ENCODE data around the gene CHN2.
A peak's percentile ranks its signal among the peaks of the same experiment; 100 is the strongest.

The CHN2 gene

DNA sequence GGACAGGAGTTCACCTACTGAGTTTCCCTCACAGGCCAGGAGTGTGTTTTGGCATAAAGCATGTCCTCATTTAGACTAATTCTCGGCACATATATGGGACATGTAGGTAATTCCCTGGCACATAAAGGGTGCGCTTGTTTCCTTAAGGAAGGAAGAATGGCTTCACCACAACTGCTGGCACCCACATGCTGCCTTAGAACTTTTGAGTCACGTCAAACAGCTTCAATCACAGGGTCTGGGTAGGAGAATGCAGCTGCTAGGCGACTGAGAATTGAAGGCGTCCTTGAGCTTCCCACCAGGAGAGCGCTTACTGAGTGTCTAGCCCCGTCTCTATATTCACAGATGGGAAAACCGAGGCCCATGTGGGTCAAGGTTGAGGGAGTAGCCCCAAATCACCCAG, 146.1 kb downstream of the CHN2 start:
- DNase-seq, result no peak

DNA sequence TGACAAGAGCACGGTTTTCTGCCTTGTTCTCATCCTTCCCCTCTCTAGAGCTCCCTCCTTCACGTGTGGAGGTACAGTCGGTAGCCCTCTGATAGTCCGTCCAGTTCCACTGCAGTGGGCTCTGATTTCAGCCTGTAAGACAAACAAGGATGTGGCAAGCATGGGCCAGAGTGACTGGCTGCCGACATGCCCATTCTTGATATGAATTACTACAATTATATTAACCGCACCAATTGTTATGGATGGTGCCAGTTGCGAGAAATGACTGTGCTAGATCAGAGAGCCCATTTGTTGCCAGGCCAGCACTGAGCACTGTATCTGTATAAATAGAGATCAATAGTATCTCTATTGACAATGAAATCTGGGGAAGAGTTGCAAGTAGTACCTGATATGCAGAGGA, 146.6 kb downstream of the CHN2 start:
- no peak for DNase-seq

DNA sequence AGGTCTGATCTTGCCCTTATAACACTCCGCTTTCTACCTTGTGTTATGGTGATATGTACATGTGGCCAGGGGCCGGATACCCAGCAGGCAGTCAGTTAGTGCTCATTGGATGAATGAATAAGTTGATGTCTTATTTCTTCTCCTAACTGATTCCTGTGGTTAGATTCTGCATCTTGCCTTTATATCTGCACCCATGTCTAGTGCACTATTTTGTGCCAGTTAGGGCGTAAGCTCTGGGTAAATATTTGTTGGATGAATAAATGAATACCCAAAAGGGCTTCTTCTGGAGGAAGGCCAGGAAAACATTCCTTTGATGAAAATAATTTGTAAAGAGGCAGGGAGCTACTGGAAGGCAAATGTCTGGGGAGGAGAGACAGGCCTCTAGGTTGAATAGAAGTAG, 148.2 kb downstream of the CHN2 start:
- no peak for DNase-seq

DNA sequence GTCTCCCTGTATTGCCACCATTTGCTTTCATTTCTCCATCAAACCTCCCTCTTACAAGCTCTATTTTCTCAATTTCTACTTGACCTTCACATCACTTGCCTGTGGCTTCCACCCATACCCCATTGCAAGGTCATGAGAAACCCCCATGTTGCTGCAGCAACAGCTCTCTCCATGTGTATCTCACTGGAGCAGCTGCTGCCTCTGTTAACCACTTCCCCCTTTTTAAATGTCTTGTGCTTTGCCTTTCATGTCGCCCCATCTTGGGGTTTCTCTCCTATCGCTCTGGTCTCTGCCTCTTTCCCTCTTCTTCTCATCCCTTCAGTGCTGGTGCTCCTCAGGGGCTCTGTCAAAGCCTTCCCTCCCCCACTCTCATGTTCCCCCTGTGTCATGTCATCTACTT, 148.8 kb downstream of the CHN2 start:
- DNase-seq, result no peak

DNA sequence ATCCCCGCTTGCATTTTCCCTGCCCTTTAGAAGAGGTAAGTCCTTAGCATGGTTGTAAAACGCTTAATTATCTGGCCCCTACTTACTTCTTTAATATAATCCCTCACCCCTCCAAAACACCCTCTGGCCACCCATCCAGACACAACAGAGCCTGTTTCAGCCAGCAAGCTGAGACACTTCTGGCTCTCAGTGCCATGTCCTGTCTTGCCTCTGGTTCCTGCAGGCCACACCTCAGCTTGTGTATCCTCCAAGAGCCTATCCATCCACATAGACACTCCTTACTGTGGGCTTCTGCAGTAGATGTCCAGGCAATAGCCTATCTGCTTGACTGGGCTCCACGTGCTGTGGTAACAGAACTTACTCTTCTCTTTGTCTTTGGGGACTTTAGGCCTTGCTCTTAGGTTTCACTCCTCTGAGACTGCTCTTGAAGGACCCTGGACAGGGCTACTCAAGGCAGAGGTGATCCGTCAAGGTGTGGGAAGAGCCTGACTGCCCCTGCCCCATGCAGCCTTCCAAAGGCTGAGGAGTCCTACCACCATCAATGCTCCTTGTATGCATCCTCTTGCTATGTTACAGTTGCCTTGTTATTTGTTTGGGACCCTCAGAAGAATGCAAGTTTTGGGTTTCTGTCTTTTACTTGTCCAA, 149.9 kb downstream of the CHN2 start:
- no peak for DNase-seq

DNA sequence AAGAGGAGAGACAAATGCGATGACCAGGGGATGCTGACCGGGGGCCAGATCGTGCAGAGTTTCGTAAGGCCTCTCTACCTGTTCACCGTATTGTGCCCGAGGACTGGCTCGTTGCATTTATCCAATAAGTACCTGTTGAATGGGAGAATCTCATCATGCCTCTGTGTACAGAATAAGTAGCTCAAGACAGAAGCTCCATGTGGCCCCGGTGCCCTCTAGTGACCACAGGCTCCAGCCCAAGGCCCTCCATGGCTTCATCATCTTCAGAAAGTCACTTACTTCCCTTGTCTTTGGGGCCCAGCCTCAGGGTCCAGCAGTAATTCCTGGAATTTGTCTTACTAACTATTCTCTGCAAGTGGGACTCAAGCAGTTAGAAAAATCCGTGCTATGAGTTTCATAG, 151.0 kb downstream of the CHN2 start:
- peak; percentile 28 to 36 for DNase-seq

DNA sequence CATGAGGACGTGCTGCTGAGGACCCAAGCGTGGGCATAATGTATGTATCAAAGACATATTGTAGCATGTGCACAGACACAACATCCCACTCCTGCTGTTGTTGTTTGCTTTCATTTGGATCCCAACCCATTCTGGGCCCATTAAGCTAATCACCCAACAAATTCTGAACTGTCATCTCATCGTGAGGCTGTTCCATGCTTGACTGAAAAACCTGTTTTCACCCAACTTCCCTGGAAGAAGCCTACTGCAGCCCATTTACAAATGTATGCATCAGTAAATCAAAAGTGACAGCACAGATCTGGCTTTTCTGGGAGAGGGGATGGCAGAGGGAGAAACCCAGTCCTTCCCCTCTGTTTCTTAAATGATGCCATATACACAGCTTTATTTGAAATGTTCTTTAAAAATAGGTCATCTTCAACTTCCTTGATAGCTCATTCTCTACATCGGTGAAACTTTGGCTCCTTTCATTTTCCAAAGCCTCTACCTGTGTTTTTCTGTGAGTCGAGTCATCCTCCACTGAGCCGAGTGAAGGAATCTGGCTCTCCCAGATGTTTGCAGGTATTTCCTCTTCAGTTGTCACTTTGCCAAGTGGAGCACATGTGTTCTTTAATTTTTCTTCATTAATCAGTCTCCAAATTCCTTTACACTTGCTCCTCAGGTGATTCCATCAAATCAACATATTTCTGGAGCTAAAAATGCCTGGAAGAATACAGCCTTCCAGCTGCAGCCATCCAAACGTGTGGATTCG, 151.8 kb downstream of the CHN2 start:
- no peak for DNase-seq

DNA sequence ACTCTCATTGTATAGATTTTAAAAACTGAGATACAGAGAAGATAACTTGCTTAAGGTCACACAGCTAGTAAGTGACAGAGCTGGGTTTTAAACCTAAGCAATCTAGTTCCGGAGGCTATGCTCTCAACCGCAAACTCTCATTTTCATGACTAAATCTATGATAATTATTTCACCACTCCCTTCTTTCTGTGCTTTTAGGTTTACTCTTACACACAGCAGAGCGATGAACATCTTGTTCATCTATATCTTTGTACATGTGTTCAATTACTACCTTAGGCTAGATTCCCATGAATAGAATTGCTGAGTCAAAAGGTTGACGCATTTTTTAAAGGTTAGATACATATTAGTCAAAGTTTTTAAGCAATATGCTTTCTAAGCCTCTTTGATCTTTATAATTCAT, 154.8 kb downstream of the CHN2 start:
- DNase-seq, result no peak

DNA sequence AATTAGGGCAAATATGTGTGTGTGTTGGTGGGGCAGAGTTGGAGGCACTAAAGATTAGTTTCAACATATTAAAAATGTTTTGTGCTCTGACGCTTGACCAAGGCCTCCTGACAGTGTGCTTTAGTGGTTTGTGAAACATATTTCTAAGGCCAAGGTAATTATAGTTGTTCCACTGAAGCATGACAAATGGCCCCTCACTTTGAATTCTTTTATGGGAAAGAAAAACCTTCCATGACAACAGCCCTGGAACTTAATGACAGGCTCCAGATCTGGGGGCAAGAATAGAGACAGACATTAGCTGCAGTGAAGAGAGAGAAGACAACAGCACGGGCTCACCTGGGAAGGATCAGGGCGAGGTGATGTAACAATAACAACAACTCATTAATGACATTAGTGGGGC, 155.8 kb downstream of the CHN2 start:
- DNase-seq, result no peak

DNA sequence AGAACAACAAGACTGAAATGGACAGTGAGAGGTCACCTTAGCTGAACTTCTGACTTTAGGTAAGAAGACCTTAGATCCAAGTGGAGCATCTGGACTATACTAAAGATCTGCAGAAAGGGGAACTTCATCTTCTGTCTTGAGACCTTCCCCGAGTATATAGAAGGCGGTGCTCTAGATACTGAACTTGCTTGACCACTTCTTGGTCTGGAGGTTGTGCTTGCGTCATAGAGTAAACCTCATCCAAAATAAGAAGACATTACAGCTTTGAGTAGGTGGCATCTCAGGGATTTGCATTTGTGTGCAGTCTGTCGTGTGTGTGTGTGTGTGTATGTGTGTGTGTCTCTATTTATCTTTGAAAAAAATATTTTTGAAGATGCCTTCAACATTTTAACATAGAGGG, 157.5 kb downstream of the CHN2 start:
- DNase-seq, result no peak

DNA sequence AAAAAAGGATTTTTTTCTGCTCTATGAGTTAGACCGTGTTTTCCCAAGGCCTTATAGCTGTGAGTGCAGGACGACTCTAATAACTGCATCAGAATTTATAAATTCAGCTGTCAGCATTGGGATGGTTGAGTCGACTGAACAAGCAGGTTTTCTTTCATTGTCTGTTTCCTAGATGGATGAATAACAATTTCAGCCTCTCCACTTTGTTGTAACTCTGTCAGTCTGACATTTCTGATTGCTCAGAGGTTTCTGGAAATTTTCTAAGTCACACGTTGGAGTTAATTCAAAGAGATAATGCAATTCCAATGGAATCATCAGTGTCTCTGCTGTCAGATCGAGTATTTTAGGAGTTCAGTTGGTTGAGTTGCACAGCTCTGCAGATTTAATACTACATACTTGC, 159.2 kb downstream of the CHN2 start:
- no peak for DNase-seq

DNA sequence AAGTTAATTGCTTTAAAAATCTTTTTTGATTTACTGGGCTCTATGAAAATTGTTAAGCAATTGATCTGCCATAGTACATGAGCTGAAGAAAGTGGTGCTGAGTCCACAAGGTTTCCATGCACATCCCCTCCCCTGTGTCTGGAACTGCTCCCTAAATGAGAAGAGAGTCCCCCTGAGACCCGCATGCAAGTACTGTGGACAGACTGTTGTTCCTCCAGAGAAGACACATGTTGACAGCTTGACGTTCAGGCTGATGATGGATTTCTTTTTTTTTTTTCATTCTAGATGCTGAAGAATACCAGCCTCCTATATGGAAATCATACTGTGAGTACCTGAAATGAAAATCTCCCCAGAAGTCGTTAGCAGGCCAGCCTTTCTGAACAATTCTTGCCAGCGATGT, 159.8 kb downstream of the CHN2 start:
- no peak for DNase-seq

DNA sequence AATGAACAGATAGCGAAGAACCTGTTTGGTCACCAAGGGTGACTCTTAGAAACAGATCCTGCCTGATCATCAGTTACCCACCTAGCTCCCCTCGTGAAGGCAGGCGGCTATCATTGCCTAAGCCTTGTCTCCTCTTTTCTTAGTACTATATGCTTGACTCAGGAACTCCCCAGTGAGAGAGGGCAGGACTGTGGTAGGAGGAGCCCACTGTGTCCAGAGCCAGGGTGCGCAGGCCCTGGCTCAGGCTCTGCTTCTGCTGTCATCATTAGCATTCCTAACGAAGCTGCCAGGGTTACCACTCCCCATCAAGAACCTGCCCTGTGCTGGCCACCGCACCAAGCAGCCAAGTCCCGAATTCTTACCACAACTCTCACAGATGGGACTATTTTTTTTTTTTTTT, 160.8 kb downstream of the CHN2 start:
- no peak for DNase-seq

DNA sequence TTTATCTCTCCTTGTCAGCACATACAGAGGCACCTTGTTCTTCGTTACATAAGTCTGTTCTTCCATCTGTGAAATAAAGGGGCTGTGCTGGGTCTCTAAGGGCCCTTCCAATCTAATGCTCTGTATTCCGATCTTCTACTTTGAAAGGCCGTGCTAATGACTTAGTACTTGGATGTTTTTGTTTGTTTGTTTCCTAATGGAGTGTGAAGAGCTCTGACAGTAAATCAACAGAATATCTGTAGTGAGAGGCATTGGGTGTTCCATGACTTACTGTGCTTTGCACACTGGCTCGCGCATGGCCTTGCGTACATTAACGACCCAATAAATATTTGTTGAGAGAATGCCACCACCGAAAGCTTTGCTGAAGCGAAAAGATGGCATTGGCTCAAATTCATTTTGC, 162.1 kb downstream of the CHN2 start:
- DNase-seq, result no peak

DNA sequence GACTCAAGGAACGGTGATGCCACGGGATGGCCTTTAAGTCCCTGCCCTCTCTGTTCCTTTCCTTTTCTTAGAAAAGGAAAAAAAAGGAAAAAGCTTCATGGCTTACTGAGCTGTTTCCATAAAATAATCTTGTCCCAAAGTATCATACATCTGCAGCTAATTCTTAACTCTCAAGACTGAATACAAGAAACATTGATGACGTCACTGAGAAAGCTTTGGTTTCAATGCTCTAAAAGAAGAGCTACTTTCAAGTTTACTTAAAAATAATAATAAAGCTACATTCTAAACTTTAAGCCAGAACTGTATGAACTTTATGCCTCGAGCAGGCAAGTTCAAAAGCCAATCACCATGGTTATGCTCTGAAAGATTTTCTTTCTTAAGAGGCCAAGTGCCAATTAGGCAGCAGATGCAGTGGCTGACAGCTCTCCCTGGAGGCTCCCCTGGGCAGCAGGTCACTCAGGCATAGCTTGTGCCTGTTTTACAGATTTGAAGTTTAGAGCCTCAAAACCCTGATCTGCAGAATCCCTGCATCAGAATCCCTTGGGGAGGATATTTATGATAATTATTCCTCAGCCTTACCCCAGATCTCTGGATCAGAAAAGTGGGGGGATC, 165.0 kb downstream of the CHN2 start:
- DNase-seq, result no peak

DNA sequence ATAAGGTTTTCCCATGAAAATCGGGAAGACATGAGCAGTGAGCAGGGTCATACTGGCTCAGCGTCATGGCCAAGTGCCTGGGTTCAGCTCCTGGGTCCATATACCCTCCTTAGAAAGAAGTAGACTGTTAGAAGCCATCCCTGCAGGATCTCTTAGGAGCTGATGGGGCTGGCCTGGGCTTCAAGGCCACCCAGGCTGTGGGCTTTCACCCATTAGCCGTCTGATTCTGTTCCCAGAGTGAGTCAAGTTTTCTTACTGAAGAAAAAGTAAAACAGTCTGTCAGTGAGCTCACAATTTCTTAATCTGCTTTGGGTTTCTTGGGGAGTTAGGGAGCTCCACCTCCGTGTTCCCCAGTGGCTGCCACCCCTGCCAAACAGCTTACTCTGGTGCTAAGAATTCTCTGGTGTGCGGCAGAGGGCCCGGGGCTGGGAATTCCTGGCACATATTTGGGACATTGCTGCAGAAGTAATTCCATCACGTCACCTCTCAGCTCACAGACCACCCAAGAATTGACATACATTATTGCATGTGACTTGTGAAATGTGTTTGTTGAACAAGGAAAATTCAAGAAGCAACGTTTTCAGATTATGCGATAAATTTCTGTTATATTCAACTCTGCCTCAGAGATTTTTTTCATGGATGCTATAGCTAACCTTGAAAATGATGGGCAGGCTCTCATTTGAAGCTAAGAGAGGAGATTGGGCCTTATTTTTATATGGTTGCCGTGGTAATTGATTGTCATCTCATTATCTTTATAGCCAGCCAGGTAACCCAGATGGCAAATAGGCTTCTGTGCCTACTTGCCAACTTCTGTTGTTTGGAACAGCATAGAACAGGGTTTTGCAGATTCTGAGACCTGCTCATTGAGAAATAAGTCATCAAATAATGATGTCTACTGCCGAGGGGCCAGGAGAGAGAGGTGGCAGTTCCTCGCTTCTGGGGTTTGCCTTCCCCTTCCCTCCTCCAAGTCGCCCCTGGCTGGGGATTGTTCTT, 166.4 kb downstream of the CHN2 start:
- DNase-seq, result no peak

DNA sequence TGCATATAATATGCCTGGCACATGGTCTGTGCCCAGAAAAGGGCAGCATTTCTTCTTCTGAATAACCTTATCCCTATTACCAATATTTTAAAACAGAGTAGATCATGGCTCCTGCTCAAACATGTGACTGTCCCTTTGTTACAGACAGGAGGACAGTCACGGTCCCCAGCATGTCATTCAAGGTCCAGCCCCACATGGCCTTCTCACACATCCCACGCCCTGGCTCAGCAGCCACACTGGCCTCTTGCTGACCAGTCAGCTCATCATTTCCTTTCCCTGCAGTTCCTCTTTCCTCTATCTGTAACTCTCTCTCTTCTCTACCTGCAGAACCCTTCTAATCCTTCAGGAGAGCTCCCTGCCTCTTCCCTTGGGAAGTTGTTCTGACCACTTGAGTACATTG, 167.8 kb downstream of the CHN2 start:
- no peak for DNase-seq

DNA sequence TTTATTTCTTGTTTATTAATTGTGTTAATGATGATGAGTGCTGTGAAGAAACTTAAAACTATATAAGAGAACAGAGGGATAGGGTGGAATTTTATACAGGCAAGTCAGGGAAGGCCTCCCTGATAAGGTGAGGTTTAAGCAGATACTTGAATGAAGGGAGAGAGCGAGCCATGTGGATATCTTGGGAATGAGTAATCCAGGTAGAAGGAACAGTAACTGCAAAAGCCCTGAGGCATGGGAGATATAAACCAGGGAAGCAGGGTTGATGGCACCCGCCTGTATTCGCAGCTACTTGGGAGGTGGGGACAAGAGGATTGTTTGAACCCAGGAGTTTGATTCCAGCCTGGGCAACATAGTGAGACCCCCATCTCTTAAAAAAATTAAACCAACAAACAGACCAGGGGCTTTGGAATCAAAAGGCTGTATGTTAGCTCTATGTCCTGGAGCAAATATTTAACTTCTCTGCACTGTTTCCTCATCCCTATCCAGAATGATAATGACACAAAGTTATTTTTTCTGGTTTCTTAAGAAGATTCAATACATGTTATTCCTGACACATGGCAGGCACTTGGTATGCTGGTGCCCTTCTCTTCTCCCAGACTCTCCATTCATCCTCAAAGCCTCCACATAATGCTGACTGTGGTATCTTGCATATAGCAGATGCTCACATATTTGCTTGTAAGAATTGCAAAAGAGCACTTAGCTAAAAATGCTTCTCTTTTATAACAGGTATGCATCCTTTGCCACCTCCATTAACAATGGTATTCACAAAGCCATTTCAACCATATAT, 169.3 kb downstream of the CHN2 start:
- no peak for DNase-seq

DNA sequence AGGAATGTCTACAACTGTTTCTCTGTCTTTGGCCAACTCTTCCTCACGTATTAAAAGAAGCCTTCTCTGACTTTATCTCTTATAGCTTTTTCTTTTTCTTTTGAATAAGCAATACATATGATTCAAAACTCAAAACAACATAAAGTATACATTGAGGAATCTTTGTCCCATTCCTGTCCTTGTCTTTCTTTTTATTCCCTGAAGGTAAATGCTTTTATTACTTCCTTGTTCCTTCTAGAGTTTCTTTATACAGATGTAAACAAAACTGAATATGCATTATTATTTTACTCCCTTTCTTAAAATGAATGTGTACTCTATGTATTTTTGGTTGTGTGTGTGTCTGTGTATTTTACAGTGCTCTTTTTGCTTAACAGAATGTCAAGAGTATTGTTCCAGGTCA, 170.1 kb downstream of the CHN2 start:
- no peak for DNase-seq

DNA sequence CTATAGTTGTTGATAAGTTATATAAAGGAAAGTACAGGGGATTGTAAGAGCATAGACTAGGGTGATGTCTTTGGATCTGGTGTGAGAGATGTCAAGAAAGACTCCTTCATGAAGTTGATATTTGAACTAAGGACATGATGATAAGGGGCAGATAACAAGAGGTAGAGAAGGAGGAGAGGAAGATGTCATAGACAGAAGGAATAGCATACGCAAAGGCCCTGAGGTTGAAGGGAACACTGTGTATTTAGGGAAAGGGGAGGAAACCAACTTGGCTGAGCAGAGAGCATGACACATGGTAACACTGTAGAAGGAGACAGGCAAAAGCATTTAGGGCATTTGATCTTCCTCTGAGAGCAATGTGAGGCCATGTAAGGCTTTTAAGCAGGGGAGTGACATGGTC, 170.8 kb downstream of the CHN2 start:
- no peak for DNase-seq

DNA sequence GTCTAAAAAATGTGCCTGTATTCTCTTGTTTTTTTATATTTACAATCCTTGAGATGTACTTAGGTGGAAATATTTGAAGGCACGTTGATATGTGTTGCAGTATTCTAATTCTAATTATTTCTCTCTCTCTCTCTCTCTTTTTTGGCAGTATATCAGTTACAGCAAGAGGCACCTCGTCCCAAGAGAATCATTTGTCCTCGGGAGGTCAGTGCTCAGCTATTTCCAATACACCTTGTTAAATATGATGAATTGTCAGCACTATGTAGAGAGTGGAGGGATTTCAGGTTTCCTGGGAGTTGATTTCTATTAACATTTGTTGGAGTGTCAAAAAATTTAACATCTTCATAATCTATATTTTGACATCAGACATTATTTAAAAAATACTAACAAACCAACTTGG, 173.2 kb downstream of the CHN2 start:
- DNase-seq, result no peak

DNA sequence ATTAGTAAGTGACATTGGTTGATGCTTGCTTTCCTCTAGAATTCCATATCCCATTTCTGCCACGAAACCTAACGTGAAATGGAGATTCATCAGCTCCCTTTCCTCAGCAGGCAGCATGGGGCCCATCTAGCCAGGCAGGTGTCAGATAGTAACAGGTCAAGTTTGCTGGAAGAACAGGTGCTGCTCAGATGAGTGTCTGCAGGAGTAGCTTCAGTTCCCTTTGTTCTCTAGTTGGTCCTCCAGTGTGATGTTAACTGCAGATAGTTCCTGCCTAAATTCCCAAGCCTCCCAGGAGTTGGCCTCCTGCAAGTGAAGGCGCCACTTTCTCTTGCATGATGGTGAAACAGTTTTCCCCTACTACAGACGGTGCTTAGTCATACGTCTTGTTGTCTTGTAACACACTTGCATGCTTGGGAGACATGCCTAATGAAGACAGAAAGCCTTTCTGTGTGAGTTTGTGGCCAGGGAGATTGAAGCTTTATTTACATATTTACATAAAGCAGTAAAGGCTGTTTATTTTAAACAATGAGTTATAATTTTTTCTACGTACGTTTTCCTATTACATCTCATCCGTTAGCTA, 175.4 kb downstream of the CHN2 start:
- DNase-seq, result no peak
